K562 (cell line): ENCODE measurements around the gene FMR1. TPM values are rescaled to one million over a fixed set of nuclear protein-coding genes. Genes with fewer than 3 reads are reported as not detected.

Experiments
- ATAC-seq: fragments of 200-7000 bp; cut with Tn5 transposase; 3 replicates; pipeline ENCODE4 v1.9.1; 2020; ENCODE audit warnings: moderate library complexity
- BruUV-seq: library from RNA; stranded (reverse); fragments of 400-500 nt; replicated peaks from 2 replicates; lab custom pipeline; 2021; lab: Mats Ljungman, UMichigan
- CTCF ChIA-PET: fragments of 300-600 bp; formaldehyde crosslinking; extraction: SDS; loops from one replicate; lab custom pipeline; 2021; ENCODE audit warnings: low intra/inter-chr PET ratio; lab: Yijun Ruan, JAX
- POLR2A ChIA-PET: fragments of 300-600, 350-650 bp; sonication (Branson Sonifier 250); formaldehyde crosslinking; extraction: SDS; loops from one replicate; lab custom pipeline; 2021; ENCODE audit warnings: antibody characterized with exemption, inconsistent platforms; lab: Yijun Ruan, JAX
- DNase-seq, 4 experiments: peaks; one replicate each; pipeline versions ENCODE4 v3.0.0 to v3.0.0-alpha.2; 2011 to 2018; ENCODE audit warnings: low spot score in 3 of 4, mixed read lengths in 3 of 4; ENCODE audit errors: extremely low read depth in 1 of 4
- FAIRE-seq: peaks from 2 replicates; lab custom pipeline; 2011; peaks lifted over from hg19 to GRCh38; lab: Jason Lieb, UNC
- H2AFZ ChIP-seq: 2 replicates; pipeline ENCODE4 v1.6.0; 2011; ENCODE audit warnings: low read depth, low read length, control low read depth, inconsistent platforms
- H3K27ac ChIP-seq: fragments of 200-600 bp; 3 replicates; pipeline ENCODE4 v1.8.0; 2011; ENCODE audit warnings: low read depth, mild to moderate bottlenecking, control low read depth, inconsistent platforms, low read length, moderate library complexity, mixed read lengths; ENCODE audit errors: extremely low read depth
- H3K27me3 ChIP-seq, 2 experiments: fragments of 300-600 bp in 1 of 2; 2 replicates in 1 of 2; 3 replicates in 1 of 2; pipeline versions ENCODE4 v1.6.0 to v1.8.0; 2011; ENCODE audit warnings: inconsistent platforms in 2 of 2, low read length in 2 of 2, mild to moderate bottlenecking in 1 of 2, mixed read lengths in 1 of 2, moderate library complexity in 1 of 2; ENCODE audit not compliant: control insufficient read depth in 2 of 2, insufficient read depth in 2 of 2
- H3K36me3 ChIP-seq: fragments of 300-600 bp; 3 replicates; pipeline ENCODE4 v1.8.0; 2011; ENCODE audit warnings: mild to moderate bottlenecking, low read length, inconsistent platforms; ENCODE audit not compliant: control insufficient read depth, insufficient read depth
- H3K4me1 ChIP-seq, 2 experiments: fragments of 200-600 bp in 1 of 2; replicated peaks in 1 of 2; 2 replicates in 1 of 2; 3 replicates in 1 of 2; pipeline versions ENCODE4 v1.5.1 to v1.8.0; 2011; ENCODE audit warnings: inconsistent platforms in 2 of 2, low read length in 2 of 2, mild to moderate bottlenecking in 1 of 2, mixed read lengths in 1 of 2, moderate library complexity in 1 of 2; ENCODE audit not compliant: control insufficient read depth in 2 of 2, insufficient read depth in 2 of 2
- H3K4me2 ChIP-seq: 2 replicates; pipeline ENCODE4 v1.6.1; 2011; ENCODE audit warnings: low read length, control low read depth, inconsistent platforms, mixed read lengths; ENCODE audit not compliant: insufficient read depth
- H3K4me3 ChIP-seq: fragments of 200-600 bp; sonication (generic), shearing (Covaris generic); 2 replicates; pipeline ENCODE4 v1.5.1; 2016; ENCODE audit warnings: control low read depth, inconsistent platforms
- H3K79me2 ChIP-seq: fragments of 200-600 bp; 3 replicates; pipeline ENCODE4 v1.8.0; 2011; ENCODE audit warnings: low read length, inconsistent platforms; ENCODE audit not compliant: control insufficient read depth, insufficient read depth
- H3K9ac ChIP-seq, 2 experiments: 2 replicates each; pipeline versions ENCODE4 v1.6.0 to v1.6.1; 2011; ENCODE audit warnings: low read depth in 2 of 2, low read length in 2 of 2, control low read depth in 1 of 2, inconsistent platforms in 1 of 2, mild to moderate bottlenecking in 1 of 2, mixed read lengths in 1 of 2; ENCODE audit not compliant: insufficient read depth in 1 of 2
- H3K9me1 ChIP-seq: one replicate; pipeline ENCODE4 v1.6.0; 2011; ENCODE audit warnings: inconsistent platforms, mild to moderate bottlenecking, low read length, moderate library complexity; ENCODE audit not compliant: control insufficient read depth, insufficient read depth
- H3K9me3 ChIP-seq: replicated peaks from 2 replicates; pipeline ENCODE4 v1.5.1; 2011; ENCODE audit warnings: low read depth, low read length, inconsistent platforms; ENCODE audit not compliant: control insufficient read depth, insufficient read depth
- H4K20me1 ChIP-seq: replicated peaks from 2 replicates; pipeline ENCODE4 v1.6.1; 2011; ENCODE audit warnings: low read length, inconsistent platforms, mixed read lengths; ENCODE audit not compliant: control insufficient read depth, insufficient read depth
- ATF3 ChIP-seq, 2 experiments: fragments of 450-650 bp in 1 of 2; sonication (generic) in 1 of 2; formaldehyde crosslinking in 1 of 2; IDR thresholded peaks in 1 of 2; conservative IDR thresholded peaks in 1 of 2; 2 replicates each; pipeline versions ENCODE4 v1.6.1 to v1.8.1; 2016 to 2023; ENCODE audit warnings: mild to moderate bottlenecking in 2 of 2, moderate library complexity in 2 of 2, inconsistent platforms in 1 of 2, missing genetic modification reagents in 1 of 2
- ATF4 ChIP-seq: fragments of 450-650 bp; formaldehyde crosslinking; IDR thresholded peaks from 2 replicates; pipeline ENCODE4 v1.4.0; 2022; ENCODE audit warnings: mild to moderate bottlenecking, moderate library complexity
- ATF7 ChIP-seq: fragments of 450-650 bp; IDR thresholded peaks from 2 replicates; pipeline ENCODE4 v1.7.1; 2014; ENCODE audit warnings: mild to moderate bottlenecking, moderate library complexity
- CEBPG ChIP-seq, 3 experiments: fragments of 200-800 bp in 1 of 3; sonication (Bioruptor generic) in 1 of 3; sonication (generic) in 1 of 3; formaldehyde crosslinking in 1 of 3; IDR thresholded peaks in 2 of 3; conservative IDR thresholded peaks in 1 of 3; 2 replicates each; pipeline versions ENCODE4 v1.6.1 to v1.8.0; 2016 to 2022; ENCODE audit warnings: missing compliant biosample characterization in 2 of 3, missing genetic modification characterization in 2 of 3, mild to moderate bottlenecking in 1 of 3, missing genetic modification reagents in 1 of 3
- EP300 ChIP-seq: IDR thresholded peaks from 2 replicates; pipeline ENCODE4 v1.6.1; 2012; ENCODE audit warnings: low read length, improper control_type of control experiment
- FOXJ2 ChIP-seq: fragments of 200-800 bp; sonication (Bioruptor generic); IDR thresholded peaks from 2 replicates; pipeline ENCODE4 v1.6.1; 2016; ENCODE audit warnings: missing genetic modification characterization, missing compliant biosample characterization
- JUND ChIP-seq, 2 experiments: IDR thresholded peaks; 2 replicates in 1 of 2; 3 replicates in 1 of 2; pipeline ENCODE4 v1.6.1; 2011; ENCODE audit warnings: borderline replicate concordance in 2 of 2, low read depth in 2 of 2, low read length in 2 of 2, improper control_type of control experiment in 1 of 2, missing biosample characterization in 1 of 2, missing genetic modification characterization in 1 of 2, missing genetic modification reagents in 1 of 2
- KLF16 ChIP-seq: IDR thresholded peaks from 2 replicates; pipeline ENCODE4 v1.6.1; 2016; ENCODE audit warnings: antibody characterized with exemption
- L3MBTL2 ChIP-seq: fragments of 450-650 bp; IDR thresholded peaks from 2 replicates; pipeline ENCODE4 v1.6.1; 2016; ENCODE audit warnings: mild to moderate bottlenecking, moderate library complexity
- MYC ChIP-seq, 2 experiments: fragments of 250-450 bp in 1 of 2; sonication (Bioruptor Pico) in 1 of 2; IDR thresholded peaks; 2 replicates each; pipeline versions ENCODE4 v1.5.1 to v1.6.1; 2012 to 2021; ENCODE audit warnings: low read depth in 2 of 2, borderline replicate concordance in 1 of 2, improper control_type of control experiment in 1 of 2, low read length in 1 of 2, mild to moderate bottlenecking in 1 of 2, moderate library complexity in 1 of 2
- POLR2H ChIP-seq: IDR thresholded peaks from 2 replicates; pipeline ENCODE4 v1.6.1; 2016; ENCODE audit warnings: missing genetic modification characterization, low read depth, mild to moderate bottlenecking, control low read depth, missing compliant biosample characterization, moderate library complexity
- TFAM ChIP-seq: fragments of 250-450 bp; sonication (Bioruptor Pico); conservative IDR thresholded peaks from 2 replicates; pipeline ENCODE4 v1.5.0; 2021; ENCODE audit warnings: mild to moderate bottlenecking, moderate library complexity
- TOE1 ChIP-seq, 2 experiments: fragments of 450-650 bp in 1 of 2; sonication (generic) in 1 of 2; formaldehyde crosslinking in 1 of 2; IDR thresholded peaks; 2 replicates each; pipeline versions ENCODE4 v1.7.1 to v1.8.0; 2016 to 2022; ENCODE audit warnings: borderline replicate concordance in 2 of 2, mild to moderate bottlenecking in 2 of 2, antibody characterized with exemption in 1 of 2, inconsistent platforms in 1 of 2, low read depth in 1 of 2, missing genetic modification reagents in 1 of 2, moderate library complexity in 1 of 2
- TRIM24 ChIP-seq, 2 experiments: fragments of 450-650 bp; IDR thresholded peaks; 2 replicates each; pipeline ENCODE4 v1.6.1; 2016
- ZBED1 ChIP-seq: IDR thresholded peaks from 2 replicates; pipeline ENCODE4 v1.6.1; 2014
- ZNF263 ChIP-seq: sonication (generic); formaldehyde crosslinking; IDR thresholded peaks from 2 replicates; pipeline ENCODE4 v1.8.0; 2022; ENCODE audit warnings: mild to moderate bottlenecking, missing genetic modification reagents, borderline replicate concordance
- ZSCAN32 ChIP-seq: fragments of 450-650 bp; formaldehyde crosslinking; IDR thresholded peaks from 2 replicates; pipeline ENCODE4 v1.4.0; 2020; ENCODE audit warnings: mild to moderate bottlenecking, moderate library complexity
- WGBS: fragments of 100-300 bp; shearing (Covaris generic); methylation state at CpG from one replicate; pipeline ENCODE4 v1.1.6; 2016; ENCODE audit warnings: low coverage, mixed read lengths; ENCODE audit not compliant: insufficient coverage; ENCODE audit errors: missing lambda C conversion rate; 5-methylcytosine and 5-hydroxymethylcytosine counted together
- in situ Hi-C: fragments of 300-500 bp; cut with MboI; formaldehyde crosslinking; loops from 4 replicates; pipeline ENCODE4 v1.15.0; 2018; ENCODE audit warnings: inconsistent platforms, mixed read lengths
- intact Hi-C: fragments of 100-400 bp; cut with micrococcal nuclease; formaldehyde crosslinking; loops from 2 replicates; pipeline ENCODE4 v1.14.2; 2022
- polyA plus RNA-seq, 8 experiments: library from polyadenylated mRNA; depleted of rRNA in 4 of 8; stranded (reverse) in 5 of 8; unstranded in 3 of 8; fragments of >200 nt; fragmentation: Nextera tagmentation in 2 of 8; fragmentation: Illumina TruSeq in 1 of 8; extraction: Ambion mirVana in 2 of 8; extraction: Trizol in 1 of 8; gene quantifications; 2 replicates each; pipeline versions ENCODE4 v1.2.1 to v1.2.3, GENCODE V29; 2011 to 2014; ENCODE audit warnings: inconsistent platforms in 1 of 8, missing spikeins in 1 of 8
- total RNA-seq, 7 experiments: library from RNA; depleted of rRNA in 6 of 7; stranded (reverse); fragments of >200 nt in 6 of 7; fragmentation: Illumina TruSeq in 2 of 7; extraction: Trizol in 2 of 7; gene quantifications; 2 replicates each; pipeline versions ENCODE4 v1.2.1 to v1.2.3, GENCODE V29; 2011 to 2021; ENCODE audit warnings: low replicate concordance in 1 of 7

FMR1 gene
- total and polyA plus RNA-seq, 9 of the 15 experiments (the other 6 are each of a cell fraction or from before 2014, with no cell fraction given), result 4.8 to 26.5 (median 20.5) TPM

GRCh38 chrX:147877726-147878125 is 34.0 kb upstream of the FMR1 start:
- Histone ChIP-seq H3K79me2 (0 out of 3 replicates have a peak, but pooled peaks cover 5% of the 10 kb centered on the region), H3K4me1 (no peaks in the 10 kb centered on the region), H3K9me3 (no peaks in the 10 kb centered on the region; the same call in 1 of the 2 replicates), H3K4me3 (0 out of 2 replicates have a peak overlapping the region, but pooled peaks have one; percentile 3), H3K9me1 (no peaks in the 10 kb centered on the region), H3K27ac (peak overlapping the region; percentile 43; the same call in 1 of the 3 replicates), H3K4me2 (peak overlapping the region; percentile 7; the same call in 1 of the 2 replicates), H3K36me3 (no peaks in the 10 kb centered on the region), H4K20me1 (no peaks in the 10 kb centered on the region), H2AFZ (peak overlapping the region; percentile 68; the same call in 1 of the 2 replicates), H3K9ac (no peak overlapping the region), H3K27me3 (no peaks in the 10 kb centered on the region)
- WGBS, result 2% methylated on average over 5 of the region's 5 CpGs
- ChIA-PET POLR2A (interaction anchor here (1.1 to 1.4 kb wide), 2 partner anchors 19 to 42 kb away, joined by 4 to 6 read pairs; no protein-coding TSS in a partner anchor), CTCF (no interaction called here)
- FAIRE-seq (no peak), ATAC-seq (peak; percentile 75), DNase-seq (no peak)
- intact Hi-C loops, result no loop called here
- in situ Hi-C loops, result no loop called here
- BruUV-seq, result no TSS peak
- TF ChIP-seq ATF7, result peak; percentile 43; the same call in 1 of the 2 replicates
- peak; percentile 70 for TF ChIP-seq L3MBTL2
- peak; percentile 71 for TF ChIP-seq ZSCAN32 (CRISPR knock-in tag)
- TF ChIP-seq MYC (IDR thresholded peaks at IDR 0.05; ENCODE audit: low read depth, low read length), result peak; percentile 90
- TF ChIP-seq MYC (CRISPR knock-in tag; IDR thresholded peaks at IDR 0.05; ENCODE audit: borderline replicate concordance, low read depth), result no peak
- no peak for TF ChIP-seq ZBED1
- peak; percentile 42; the same call in 1 of the 2 replicates for TF ChIP-seq TOE1 (IDR thresholded peaks at IDR 0.05; ENCODE audit: borderline replicate concordance)
- no peak for TF ChIP-seq TOE1 (CRISPR knock-in tag; IDR thresholded peaks at IDR 0.05; ENCODE audit: borderline replicate concordance, low read depth)
- no peak for TF ChIP-seq ZNF263 (CRISPR knock-in tag)
- TF ChIP-seq ATF4 (CRISPR knock-in tag), result peak; percentile 90
- peak; percentile 65; the same call in 1 of the 2 replicates for TF ChIP-seq ATF3 (IDR thresholded peaks at IDR 0.05)
- no peak for TF ChIP-seq ATF3 (CRISPR knock-in tag; conservative IDR thresholded peaks at IDR 0.05)
- TF ChIP-seq JUND (IDR thresholded peaks at IDR 0.05; ENCODE audit: borderline replicate concordance, low read depth, low read length), result peak; percentile 44; the same call in 1 of the 2 replicates
- no peak for TF ChIP-seq JUND (tag; IDR thresholded peaks at IDR 0.05; ENCODE audit: borderline replicate concordance, low read depth, low read length)
- TF ChIP-seq EP300, result peak; percentile 49; the same call in 1 of the 2 replicates
- TF ChIP-seq CEBPG (CRISPR knock-in tag; IDR thresholded peaks at IDR 0.05), result peak; percentile 73
- TF ChIP-seq CEBPG (tag; conservative IDR thresholded peaks at IDR 0.05 in 1 of 2, IDR thresholded peaks at IDR 0.05 in 1 of 2), result peak; percentile 72 to 93
- TF ChIP-seq KLF16, result no peak
- TF ChIP-seq POLR2H, result peak; percentile 88
- peak in 1 of 2 experiments; percentile 73; a peak in 1 of 4 replicates for TF ChIP-seq TRIM24 (IDR thresholded peaks at IDR 0.05)
- no peak for TF ChIP-seq FOXJ2
- TF ChIP-seq TFAM, result no peak
